Measurements from ENCODE around the gene CCDC157. TPM values are rescaled to one million over a fixed set of nuclear protein-coding genes. Genes with fewer than 3 reads are reported as not detected.
A peak's percentile ranks its signal among the peaks of the same experiment; 100 is the strongest.

Gene CCDC157
- total RNA-seq, 4 donors from 2014 or later, result 0.99 to 1.9 (median 1.5) TPM

- Histone ChIP-seq H3K4me1 (peaks cover 12 to 100% (median 55%) of the 10 kb centered on the region in 3 donors), H3K4me3 (no peak overlapping the region), H3K36me3 (no peaks in the 10 kb centered on the region), H3K9me3 (no peaks in the 10 kb centered on the region), H3K27me3 (no peaks in the 10 kb centered on the region), H3K27ac (peak overlapping the region in 3 of 4 donors; percentile 7 to 50 (median 18))
- WGBS, 2 donors (ENCODE audit: low coverage in 1 of 2), result 44 to 65% methylated on average over 2 of the region's 8 CpGs
- no peak for ATAC-seq
- TF ChIP-seq CTCF (IDR thresholded peaks at IDR 0.05) (no peak), EP300 (IDR thresholded peaks at IDR 0.05) (no peak), POLR2A (IDR thresholded peaks at IDR 0.05) (no peak), POLR2AphosphoS5 (IDR thresholded peaks at IDR 0.05) (no peak)
Measured at GRCh38 chr22:30313527-30314363, 43.1 kb upstream of the CCDC157 start.

- H3K27ac ChIP-seq, result peak overlapping the region in 2 of 4 donors; percentile 8 to 35
- TF ChIP-seq EP300 (IDR thresholded peaks at IDR 0.05) (no peak), POLR2A (IDR thresholded peaks at IDR 0.05) (no peak), CTCF (IDR thresholded peaks at IDR 0.05) (no peak), POLR2AphosphoS5 (IDR thresholded peaks at IDR 0.05) (no peak)
- no peaks in the 10 kb centered on the region for H3K27me3 ChIP-seq
- peaks cover 0 to 9% of the 10 kb centered on the region in 2 donors for H3K36me3 ChIP-seq
- no peak overlapping the region for H3K4me3 ChIP-seq
- WGBS, 2 donors (ENCODE audit: low coverage in 1 of 2), result 84 to 94% methylated on average over 4 to 6 of the region's 8 CpGs
- no peak for ATAC-seq
- peaks cover 9 to 100% (median 53%) of the 10 kb centered on the region in 3 donors for H3K4me1 ChIP-seq
- no peaks in the 10 kb centered on the region for H3K9me3 ChIP-seq
Measured at GRCh38 chr22:30314915-30315314, 41.9 kb upstream of the CCDC157 start.

- Histone ChIP-seq H3K9me3 (no peaks in the 10 kb centered on the region), H3K27me3 (no peaks in the 10 kb centered on the region), H3K4me3 (no peak overlapping the region), H3K36me3 (peaks cover 0 to 20% of the 10 kb centered on the region in 2 donors), H3K27ac (peak overlapping the region in 3 of 4 donors; percentile 8 to 35 (median 9)), H3K4me1 (peaks cover 4 to 100% (median 51%) of the 10 kb centered on the region in 3 donors)
- ATAC-seq, result no peak
- TF ChIP-seq POLR2AphosphoS5 (IDR thresholded peaks at IDR 0.05), result no peak
- no peak for TF ChIP-seq CTCF (IDR thresholded peaks at IDR 0.05)
- no peak for TF ChIP-seq EP300 (IDR thresholded peaks at IDR 0.05)
- no peak for TF ChIP-seq POLR2A (IDR thresholded peaks at IDR 0.05)
- 64 to 80% methylated on average over 2 of the region's 2 CpGs for WGBS, 2 donors (ENCODE audit: low coverage in 1 of 2)
Measured at GRCh38 chr22:30315962-30316576, 40.7 kb upstream of the CCDC157 start.

- no peak for TF ChIP-seq EP300 (IDR thresholded peaks at IDR 0.05)
- no peak for TF ChIP-seq POLR2AphosphoS5 (IDR thresholded peaks at IDR 0.05)
- no peak for TF ChIP-seq CTCF (IDR thresholded peaks at IDR 0.05)
- no peak for TF ChIP-seq POLR2A (IDR thresholded peaks at IDR 0.05)
- no peaks in the 10 kb centered on the region for H3K9me3 ChIP-seq
- ATAC-seq, result no peak
- peaks cover 0 to 22% of the 10 kb centered on the region in 2 donors for H3K36me3 ChIP-seq
- peak overlapping the region in 2 of 4 donors; percentile 2 to 4 for H3K27ac ChIP-seq
- 100% methylated on average over 1 of the region's 1 CpG; no CpG with 5 or more reads in 1 of the 2 donors for WGBS, 2 donors (ENCODE audit: low coverage in 1 of 2)
- H3K27me3 ChIP-seq, result no peaks in the 10 kb centered on the region
- H3K4me1 ChIP-seq, result peaks cover 0 to 100% (median 50%) of the 10 kb centered on the region in 3 donors
- no peak overlapping the region for H3K4me3 ChIP-seq
Measured at GRCh38 chr22:30317778-30318177, 39.0 kb upstream of the CCDC157 start.

All from gastroesophageal sphincter (tissue), 4 donors.